Activated T-cell treated with anti-CD3 and anti-CD28 coated beads, Interleukin-2, amount 50 U/mL, for 1 hour (primary cell): Measurements from ENCODE around the gene HYAL3.
"Not testable (repeated sequence)": the region's sequence is repeated elsewhere in the genome, so short reads cannot be mapped to it uniquely, and the experiment has no call there.

Experiments used
- DNase-seq: peaks from one replicate; pipeline ENCODE4 v3.0.0-alpha.2; 2020

HYAL3 gene

DNA sequence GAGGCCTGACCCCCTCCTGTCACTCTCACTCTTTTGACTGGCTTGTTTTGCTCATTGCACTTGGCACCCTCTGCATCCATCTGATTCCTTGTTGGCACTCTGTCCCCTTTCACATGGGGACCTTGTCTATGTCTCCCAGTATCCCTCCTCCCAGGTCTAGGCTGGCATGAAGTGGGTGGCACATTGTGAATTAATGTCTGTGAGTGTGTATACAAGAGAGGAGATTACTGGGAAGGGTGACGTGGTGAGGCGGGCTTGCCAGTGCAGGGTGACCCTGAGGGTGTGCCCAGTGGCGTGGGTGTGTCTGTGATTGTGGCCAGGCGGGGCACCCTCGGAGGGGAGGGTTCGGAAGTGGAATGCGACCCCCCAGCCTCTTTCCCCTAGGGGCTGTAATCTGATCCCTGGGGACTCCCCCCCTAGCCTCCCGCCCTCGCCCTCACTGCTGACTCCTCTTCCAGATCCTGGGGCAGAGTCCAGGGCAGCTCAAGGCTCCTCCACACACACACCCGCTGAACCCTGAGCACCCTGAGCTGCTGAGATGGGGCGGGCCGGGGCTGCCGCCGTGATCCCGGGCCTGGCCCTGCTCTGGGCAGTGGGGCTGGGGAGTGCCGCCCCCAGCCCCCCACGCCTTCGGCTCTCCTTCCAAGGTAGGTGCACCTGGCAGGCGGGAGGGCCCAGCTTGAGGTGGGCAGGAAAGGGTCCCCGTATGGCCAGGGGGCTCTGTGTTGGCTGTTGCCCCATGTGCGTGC lies 30.3 kb downstream of the HYAL3 start, which contains the start of gene SEMA3B:
SEMA3B (plus strand) TSS at position 445 of the 749 bp plus-strand sequence; CDS start at position 539, 94 bp downstream.
- no peak for DNase-seq

DNA sequence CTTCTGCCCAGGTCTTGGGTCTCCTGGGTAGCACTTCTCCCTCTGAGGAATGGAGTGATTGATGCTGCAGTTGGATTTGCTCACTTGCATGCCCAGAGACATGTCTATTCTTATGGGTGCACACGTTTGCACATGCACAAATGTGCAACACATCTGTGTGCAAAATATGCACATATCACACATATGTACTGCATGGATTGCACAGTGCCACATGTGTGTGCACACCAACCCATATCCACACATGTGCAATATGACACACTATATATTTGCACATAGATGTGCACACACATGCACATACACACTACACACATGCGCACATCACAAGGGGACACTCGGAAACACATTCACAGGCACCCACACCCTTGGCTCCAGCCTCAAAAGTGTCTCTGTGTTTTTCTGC lies 30.9 kb downstream of the HYAL3 start:
- DNase-seq: no peak

GRCh38 chr3:50267280-50267913 lies 31.8 kb downstream of the HYAL3 start:
- no peak for DNase-seq

DNA sequence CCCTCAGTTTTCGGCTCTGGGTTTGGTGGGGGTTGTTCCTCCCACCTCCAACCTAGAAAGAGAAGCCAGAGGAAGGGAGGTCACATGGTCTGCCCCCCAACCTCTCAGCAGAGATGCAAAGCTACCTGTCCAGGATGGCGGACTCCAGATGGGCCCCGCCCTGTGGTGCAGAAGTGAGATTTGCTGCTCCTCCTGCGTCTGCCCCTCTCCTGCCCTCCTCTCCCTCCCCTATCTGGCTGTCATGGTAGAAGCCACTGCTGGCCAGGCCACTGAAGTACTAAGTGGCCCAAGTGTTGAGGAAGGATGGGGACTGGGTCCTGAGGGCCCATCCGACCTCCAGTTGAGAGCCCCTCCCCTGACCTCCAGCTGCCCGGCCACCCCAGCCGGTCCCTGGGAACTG lies 32.4 kb downstream of the HYAL3 start:
- DNase-seq: no peak

- DNase-seq: no peak
Measured at GRCh38 chr3:50266017-50266416, 33.2 kb downstream of the HYAL3 start.

DNA sequence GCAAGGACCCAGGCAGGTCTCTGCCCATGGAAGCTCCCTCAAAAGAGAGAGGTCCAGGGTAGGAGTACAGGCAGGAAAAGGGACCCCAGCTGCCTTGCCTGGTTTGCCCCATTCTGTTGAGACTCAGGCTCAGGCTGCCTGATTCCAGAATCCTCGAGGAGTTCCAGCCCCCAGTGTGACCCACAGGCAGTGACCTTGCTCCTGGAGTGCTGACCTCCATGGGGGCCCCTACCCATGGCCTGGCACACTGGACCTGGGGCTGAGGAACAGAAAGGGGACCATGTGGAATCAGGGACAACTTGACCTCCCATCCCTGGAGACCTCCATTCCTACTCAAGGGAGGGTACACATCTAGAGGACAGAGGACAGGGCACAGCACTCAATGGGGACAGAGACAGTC lies 33.6 kb downstream of the HYAL3 start:
- no peak for DNase-seq

DNA sequence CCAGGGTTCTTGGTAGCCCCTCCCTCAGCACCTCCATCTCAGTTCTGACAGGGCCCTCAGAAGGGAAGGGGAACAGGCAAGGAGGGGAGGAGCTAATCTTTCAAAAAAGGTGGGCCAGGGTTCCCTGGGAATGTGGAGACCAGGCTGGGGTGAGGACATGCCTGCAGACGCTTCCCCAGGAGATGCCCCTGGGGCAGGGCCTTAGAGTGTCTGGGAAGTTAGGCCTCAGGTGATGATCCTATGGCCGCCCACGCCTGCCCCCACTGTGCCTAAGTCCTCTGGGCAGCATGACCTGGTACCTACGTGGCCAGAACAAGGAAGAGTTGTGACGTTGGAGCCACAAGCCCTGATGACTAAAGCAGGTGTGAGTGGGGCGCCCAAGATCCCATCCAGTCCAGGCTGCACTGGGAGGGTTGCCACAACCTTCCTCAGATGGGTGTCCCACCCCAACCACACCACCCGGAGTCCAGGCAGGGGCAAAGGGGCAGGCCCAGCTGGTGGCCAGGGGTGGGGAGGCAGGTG lies 34.2 kb downstream of the HYAL3 start:
- no peak for DNase-seq

DNA sequence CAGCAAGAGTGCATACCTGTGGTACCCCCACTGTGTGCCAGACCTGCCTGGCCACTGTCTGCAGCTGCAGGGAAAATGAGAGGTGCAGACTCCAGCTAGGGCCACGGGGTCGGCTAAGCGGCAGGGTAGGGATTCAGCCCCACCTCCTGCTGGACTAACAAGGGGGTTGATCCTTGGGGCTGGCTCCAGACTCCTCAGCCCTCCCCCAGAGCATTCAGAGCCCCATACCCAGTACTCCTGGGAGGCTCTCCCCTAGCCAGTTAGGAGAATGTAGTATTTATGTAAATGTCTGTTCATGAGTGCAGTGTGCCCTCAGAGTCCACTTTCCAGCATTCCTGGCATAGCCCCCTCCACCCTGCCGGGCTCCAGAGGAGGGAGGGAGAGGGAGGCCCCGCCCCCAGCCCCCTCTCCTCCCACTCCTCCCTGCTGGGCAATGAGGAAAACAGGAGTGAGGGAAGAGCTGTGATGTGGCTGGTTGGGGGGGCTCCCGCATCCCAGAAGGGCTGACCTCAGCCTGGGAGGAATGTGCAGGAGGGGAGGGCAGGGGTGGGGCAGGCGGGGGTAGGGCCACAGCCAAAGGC lies 34.7 kb downstream of the HYAL3 start:
- DNase-seq: no peak

DNA sequence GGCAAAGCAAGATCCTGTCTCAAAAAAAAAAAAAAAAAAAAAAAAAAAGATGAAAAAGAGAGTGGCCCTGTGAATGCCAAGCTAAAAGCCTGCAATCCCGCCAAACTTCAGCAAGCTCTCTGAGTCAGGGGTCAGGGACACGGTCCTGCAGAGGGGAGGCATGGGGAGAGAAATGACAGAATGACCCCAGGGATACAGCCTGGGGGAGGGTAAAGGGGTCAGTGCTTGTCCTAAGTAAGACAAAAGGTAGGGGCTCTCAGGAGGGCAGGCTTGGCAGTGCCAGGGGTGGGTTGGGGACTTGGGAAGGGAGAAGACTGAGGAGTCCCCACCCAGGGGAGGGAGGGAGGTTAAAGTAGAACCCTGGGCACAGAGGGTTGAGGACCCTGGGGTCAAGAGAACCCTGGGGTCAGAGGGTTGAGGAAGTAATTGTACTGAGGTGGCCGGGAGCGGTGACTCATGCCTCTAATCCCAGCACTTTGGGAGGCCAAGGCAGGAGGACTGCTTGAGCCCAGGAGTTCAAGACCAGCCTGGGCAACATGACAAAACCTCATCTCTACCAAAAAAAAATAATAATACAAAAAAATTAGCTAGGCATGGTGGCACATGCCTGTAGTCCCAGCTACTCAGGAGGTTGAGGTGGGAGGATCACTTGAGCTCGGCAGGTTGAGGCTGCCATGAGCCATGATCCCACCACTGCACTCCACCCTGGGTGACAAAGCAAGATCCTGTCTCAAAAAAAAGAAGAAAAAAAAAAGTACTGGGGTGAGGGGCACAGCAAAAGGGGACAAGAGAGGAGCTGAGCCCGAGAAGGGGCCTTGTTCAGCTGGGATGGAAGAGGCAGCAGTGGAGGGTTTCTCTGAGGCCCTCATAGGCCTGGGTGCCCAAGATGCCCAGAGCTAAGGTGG lies 35.5 kb downstream of the HYAL3 start:
- DNase-seq: no peak

DNA sequence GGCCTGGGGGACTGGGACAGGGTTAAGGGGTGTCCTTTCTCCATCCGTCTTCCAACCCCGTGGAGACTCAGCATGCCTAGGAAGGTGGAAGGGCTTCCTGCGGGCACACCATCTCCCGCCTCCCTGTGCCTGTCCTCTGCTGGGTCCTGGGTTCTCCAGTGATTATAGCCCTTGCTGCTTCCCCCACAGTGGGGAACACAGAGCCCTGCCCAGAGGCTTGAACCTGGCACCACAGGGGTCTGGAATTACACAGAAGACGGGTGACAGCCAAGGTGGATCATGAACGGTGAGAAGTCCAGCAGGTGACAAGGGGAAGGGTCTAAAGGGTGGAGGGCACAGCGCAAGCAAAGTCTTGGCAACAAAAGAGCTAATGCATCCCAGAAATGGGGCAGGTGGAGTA lies 36.4 kb downstream of the HYAL3 start:
- DNase-seq: no peak

DNA sequence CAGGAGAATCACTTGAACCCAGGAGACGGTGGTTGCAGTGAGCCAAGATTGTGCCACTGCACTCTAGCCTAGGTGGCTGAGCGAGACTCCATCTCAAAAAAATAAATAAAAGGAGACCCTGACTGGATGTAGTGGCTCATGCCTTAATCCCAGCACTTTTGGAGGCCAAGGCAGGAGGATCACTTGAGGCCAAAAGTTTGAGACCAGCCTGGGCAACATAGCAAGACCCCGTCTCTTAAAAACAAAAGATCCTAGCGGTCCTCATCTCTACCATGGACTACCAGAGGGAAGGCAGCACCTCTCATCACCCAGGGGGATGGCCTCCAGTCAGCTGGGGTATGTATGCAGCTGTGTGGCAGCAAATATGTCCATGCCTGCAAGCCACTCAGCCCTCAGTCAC lies 37.0 kb downstream of the HYAL3 start:
- not testable (repeated sequence) for DNase-seq

DNA sequence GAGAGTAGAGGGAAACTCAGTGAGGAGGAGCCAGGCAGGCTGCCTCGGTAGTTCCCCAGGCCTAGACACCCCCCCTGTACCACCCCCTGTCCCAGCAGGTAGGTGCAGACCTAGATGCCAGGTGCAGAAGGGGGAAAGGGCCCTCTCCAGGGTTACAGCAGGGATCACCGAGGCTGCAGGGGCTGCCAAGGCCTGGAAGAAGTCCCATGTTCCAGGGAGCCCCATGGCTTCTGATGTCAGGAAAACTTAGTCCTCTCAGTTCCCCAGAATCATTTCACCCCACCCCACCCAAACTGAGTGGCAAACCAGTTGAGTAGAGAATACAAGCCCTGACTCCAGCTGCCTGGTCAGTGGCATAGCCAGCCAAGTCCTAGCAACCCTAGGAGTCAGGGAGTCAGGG lies 37.7 kb downstream of the HYAL3 start:
- DNase-seq: no peak

GRCh38 chr3:50260942-50261441 lies 38.2 kb downstream of the HYAL3 start:
- no peak for DNase-seq

- DNase-seq: peak; percentile 88
Measured at GRCh38 chr3:50260027-50260941, 38.9 kb downstream of the HYAL3 start.

- DNase-seq: no peak
Measured at GRCh38 chr3:50259432-50260026, 39.7 kb downstream of the HYAL3 start.

DNA sequence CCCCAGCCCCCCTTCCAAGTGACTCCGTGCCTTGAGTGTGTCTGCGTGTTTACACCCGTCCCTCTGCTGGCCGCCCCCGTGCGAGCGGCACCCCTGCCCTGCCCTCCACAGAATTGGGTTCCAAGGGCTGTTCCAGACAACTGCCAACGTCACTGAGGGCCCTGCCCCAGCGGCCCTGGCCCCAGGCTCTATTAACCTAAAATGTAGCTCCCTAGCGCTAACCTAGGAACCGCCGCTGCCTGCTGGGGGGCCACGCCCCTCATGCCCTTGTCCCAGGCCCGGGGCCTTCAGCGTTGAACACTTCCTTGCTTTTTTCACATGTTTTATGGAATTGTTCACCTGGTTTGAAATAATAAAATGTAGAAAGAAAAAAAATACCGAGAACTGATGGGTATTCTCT lies 40.2 kb downstream of the HYAL3 start:
- DNase-seq: no peak

DNA sequence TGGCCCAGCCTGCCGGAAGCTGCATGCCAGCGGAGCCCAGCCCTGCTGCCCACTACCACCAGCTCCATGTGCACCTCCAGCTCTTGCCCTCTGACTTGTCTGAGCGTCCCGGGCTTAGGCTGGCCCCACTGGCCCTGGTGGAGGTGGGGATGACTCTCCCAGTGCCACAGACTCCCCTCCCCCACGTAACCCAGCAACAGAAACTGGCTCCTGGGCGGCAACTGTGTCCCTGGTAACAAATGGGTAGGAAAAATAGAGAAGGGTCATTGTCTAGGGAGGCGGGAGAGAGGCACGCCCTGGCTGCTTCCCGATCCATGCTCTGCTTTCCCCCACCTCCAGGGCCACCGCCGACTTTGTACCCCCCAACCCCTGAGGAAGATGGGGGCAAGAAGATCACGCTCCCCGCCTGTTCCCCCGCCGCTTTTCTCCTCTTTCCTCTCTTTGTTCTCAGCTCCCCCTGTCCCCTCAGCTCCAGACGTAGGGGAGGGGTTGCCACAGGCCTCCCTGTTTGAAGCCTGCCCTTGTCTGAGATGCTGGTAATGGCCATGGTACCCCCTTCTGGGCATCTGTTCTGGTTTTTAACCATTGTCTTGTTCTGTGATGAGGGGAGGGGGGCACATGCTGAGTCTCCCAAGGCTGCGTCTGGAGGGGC lies 41.0 kb downstream of the HYAL3 start:
- no peak for DNase-seq

- peak; percentile 48 for DNase-seq
Measured at GRCh38 chr3:50256978-50257890, 42.0 kb downstream of the HYAL3 start.

- DNase-seq: no peak
Measured at GRCh38 chr3:50255251-50255615, 44.0 kb downstream of the HYAL3 start.
